Inflammatory macrophage (primary cell): ENCODE data around the gene SMIM31.
A peak's percentile ranks its signal among the peaks of the same experiment; 100 is the strongest.

Experiments used
- DNase-seq, 2 donors: peaks; one replicate each; pipeline ENCODE4 v3.0.0-alpha.2; 2020 to 2022
- total RNA-seq, 18 experiments: gene quantifications; one replicate each; lab custom pipeline; 2026; ENCODE audit warnings: mixed read lengths in 6 of 18, inconsistent platforms in 2 of 18; lab: John Stamatoyannopoulos, UW

SMIM31 gene
- 0 to 0.26 (median 0.03) reads per million in 18 experiments for total RNA-seq

GRCh38 chr4:164753873-164754488 lies at the start of gene SMIM31:
Gene SMIM31, plus strand, starts transcription at chr4:164754131. Its CDS starts 16,313 bp downstream, at chr4:164770444.
- no peak for DNase-seq

GRCh38 chr4:164706675-164707074 lies 47.3 kb upstream of the SMIM31 start:
- no peak for DNase-seq

- DNase-seq = no peak
Observed at GRCh38 chr4:164716901-164717300, 37.0 kb upstream of the SMIM31 start.

DNA sequence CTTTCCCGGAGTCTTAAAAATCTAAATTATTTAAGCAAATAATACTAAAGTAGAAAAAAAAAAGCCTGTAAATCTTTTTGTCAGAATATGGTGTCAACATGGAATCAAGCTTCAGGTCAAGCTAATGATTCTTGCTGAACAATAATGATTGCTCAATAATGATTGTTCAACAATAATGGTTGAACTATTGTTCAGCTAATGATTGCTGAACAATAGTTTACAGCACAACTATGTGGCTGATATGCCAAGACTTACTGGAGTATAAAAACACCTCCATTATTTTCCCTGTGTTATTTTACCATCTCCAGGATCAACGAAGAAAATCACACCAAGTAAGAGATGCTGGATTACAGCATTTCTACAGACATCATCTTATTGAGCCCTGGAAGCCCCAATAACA lies 35.1 kb upstream of the SMIM31 start:
- DNase-seq = no peak

- no peak for DNase-seq
Observed at GRCh38 chr4:164725066-164725465, 28.9 kb upstream of the SMIM31 start.

GRCh38 chr4:164730705-164731393 lies 23.1 kb upstream of the SMIM31 start:
- DNase-seq = no peak

GRCh38 chr4:164731827-164732474 lies 22.0 kb upstream of the SMIM31 start:
- DNase-seq = peak; percentile 24 to 32

- peak; percentile 56 to 64 for DNase-seq
Observed at GRCh38 chr4:164734484-164734883, 19.4 kb upstream of the SMIM31 start.

DNA sequence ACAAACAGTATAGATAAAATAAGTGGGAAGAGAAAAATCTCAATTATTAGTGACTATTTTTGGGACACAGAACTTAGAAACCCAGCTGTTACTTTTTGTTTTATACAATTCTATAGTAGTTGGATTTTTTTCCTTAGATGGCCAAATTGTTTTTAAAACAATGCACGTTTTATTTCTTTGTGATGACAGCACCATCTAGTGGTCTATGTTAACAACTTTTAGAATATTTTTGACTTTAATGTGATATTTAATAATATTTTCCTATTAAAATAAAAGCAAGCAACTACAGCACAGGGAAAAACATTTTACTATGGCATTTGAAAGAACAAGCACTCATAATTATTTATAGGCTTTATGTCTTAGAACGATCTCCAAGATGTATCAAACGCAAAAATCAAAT lies 5.6 kb upstream of the SMIM31 start:
- peak in 1 of 2 donors; percentile 11 for DNase-seq

DNA sequence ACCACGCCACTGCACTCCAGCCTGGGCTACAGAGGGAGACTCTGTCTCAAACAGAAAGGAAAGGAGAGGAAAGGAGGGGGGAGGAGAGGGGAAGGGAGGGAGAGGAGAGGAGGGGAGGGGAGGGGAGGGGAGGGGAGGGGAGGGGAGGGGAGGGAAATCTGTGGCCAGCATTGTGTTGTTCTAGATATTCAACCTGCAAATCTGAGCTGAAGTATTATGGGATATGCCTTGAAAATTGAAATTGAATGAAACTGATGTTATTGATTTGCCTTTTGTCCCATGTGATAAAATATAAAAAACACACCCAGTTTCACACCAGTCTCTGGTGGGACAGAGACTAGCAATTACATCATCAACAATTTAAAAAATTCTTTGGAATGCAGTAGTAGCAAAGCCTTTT lies 1.5 kb downstream of the SMIM31 start:
- no peak for DNase-seq

DNA sequence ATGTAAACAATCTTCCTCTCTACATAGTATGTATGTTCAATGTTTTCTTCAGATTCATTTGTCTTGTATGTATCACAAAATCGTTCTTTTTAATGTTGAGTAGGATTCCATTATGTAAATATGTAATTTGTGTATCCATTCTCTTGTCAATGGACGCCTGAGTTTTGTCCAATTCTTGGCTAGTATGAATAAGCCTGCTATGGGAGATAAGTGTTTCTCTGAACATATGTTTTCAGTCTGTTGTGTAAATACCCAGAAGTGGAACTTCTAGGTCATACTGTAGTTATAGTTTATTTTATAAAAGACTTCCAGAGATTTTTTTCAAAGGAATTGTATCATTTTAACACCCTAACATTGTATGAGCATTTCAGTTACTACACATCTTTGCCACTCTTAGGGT lies 2.8 kb downstream of the SMIM31 start:
- DNase-seq = no peak

DNA sequence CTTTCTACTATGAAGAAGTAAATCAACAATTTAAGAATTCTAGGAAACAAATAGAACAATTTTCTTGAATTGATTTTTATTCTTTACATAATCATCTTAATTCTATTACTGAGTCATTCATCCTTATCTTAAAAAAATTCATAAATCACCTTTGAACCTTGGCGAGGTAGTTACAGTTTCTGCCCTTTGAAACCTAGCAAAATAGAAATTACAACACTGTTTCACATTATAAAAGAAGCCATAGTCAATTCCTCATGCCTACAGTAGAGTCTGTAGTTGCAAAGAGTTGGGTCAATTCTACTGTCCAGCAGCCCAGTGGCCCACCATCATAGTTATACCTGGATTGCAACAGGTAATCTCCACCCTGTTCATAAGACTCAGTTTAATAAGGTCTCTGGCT lies 7.3 kb downstream of the SMIM31 start:
- DNase-seq = no peak

- no peak for DNase-seq
Observed at GRCh38 chr4:164761746-164762275, 7.9 kb downstream of the SMIM31 start.

GRCh38 chr4:164765096-164765495 lies 11.2 kb downstream of the SMIM31 start:
- no peak for DNase-seq

GRCh38 chr4:164765833-164766232 lies 11.9 kb downstream of the SMIM31 start:
- DNase-seq = no peak

GRCh38 chr4:164768516-164768915 lies 14.6 kb downstream of the SMIM31 start:
- no peak for DNase-seq

DNA sequence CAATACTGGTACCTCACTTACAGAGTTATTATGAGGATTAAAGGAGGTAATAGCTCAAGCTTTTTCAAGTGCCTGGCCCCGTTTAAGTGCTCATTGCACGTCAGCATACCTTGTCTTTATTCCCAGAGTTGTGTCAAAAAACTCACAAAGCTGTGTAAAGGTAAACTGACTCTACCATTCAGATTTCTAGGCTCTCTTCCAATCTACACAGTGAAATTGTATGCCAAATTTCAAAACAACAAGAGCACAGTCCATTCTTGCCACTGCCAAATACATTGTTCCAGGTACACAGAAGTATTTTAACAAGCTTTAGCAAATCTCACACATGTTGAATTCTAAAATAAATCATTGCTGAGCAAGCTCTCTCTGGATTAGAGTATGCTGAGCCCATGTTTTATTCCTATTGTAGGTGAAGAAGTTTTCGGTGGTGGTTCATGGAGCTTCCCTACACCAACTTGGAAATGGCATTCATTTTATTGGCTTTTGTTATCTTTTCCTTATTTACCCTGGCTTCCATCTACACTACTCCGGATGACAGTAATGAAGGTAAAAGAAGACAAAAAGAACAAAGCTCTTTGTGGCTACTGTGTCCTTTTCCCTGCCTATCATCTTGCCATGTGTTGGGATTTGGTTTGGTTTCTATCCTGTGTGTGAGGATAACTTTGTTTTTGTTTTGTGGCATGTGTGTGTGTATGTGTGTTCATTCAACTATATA lies 16.2 kb downstream of the SMIM31 start:
- DNase-seq = no peak

DNA sequence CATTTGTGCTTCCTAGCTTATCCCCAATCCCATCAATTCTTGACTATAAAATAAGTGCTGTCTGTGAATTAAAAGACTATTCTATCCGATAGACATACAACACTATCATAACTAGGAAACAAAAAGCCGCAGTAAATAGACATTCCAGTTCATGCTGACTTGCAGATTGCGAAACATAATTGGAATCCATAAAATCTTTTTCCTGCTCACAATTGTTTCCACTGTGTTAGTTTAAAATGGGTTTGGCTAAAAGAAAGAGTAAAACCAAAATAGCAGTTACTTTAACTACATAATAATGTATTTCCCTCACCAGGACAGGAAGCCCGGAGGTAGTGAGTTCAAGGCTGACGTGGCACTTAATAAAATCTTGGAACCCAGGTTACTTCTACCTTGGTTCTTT lies 17.2 kb downstream of the SMIM31 start:
- no peak for DNase-seq

GRCh38 chr4:164772076-164772475 lies 18.1 kb downstream of the SMIM31 start:
- no peak for DNase-seq

GRCh38 chr4:164779080-164779479 lies 25.1 kb downstream of the SMIM31 start:
- no peak for DNase-seq

DNA sequence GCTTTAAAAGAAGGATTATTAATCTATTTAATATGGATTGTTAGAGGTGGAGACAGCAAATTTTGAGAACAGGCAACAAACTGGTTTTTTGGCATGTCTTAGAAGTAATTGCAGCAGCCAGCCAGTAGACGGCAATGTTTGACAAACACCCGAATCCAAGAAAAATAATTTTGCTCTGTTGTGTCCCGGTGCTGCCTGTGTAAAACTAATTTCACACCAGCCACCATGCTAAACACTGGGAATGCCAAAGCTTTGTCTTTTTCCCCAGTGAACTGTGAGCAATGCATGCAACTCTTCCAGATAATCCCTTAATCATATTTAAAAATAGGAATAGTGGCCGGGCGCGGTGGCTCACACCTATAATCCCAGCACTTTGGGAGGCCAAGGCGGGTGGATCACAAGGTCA lies 25.9 kb downstream of the SMIM31 start:
- peak in 1 of 2 donors; percentile 19 for DNase-seq

GRCh38 chr4:164780839-164781238 lies 26.9 kb downstream of the SMIM31 start:
- DNase-seq = no peak

GRCh38 chr4:164783976-164784375 lies 30.0 kb downstream of the SMIM31 start:
- DNase-seq = no peak
